ENCODE results near the gene SEZ6L2. TPM values are rescaled to one million over a fixed set of nuclear protein-coding genes. Genes with fewer than 3 reads are reported as not detected.
A peak's percentile ranks its signal among the peaks of the same experiment; 100 is the strongest.

Gene SEZ6L2
- total RNA-seq, 1 donor from 2014 or later: 69.6 TPM

- FAIRE-seq (no peak), DNase-seq (ENCODE audit: low read depth) (peak; percentile 77)
- no peaks in the 10 kb centered on the region for H3K27me3 Mint-ChIP-seq (ENCODE audit: low read depth, unreplicated experiment)
- Histone ChIP-seq H3K36me3 (ENCODE audit: insufficient read depth, low read length) (no peaks in the 10 kb centered on the region), H3K4me1 (ENCODE audit: insufficient read depth, low read length) (peaks cover 58% of the 10 kb centered on the region), H3K27me3 (ENCODE audit: insufficient read depth, low read length) (no peaks in the 10 kb centered on the region), H3K9ac (ENCODE audit: low read length) (peak overlapping the region; percentile 60), H3K4me2 (ENCODE audit: low read length) (peak overlapping the region; percentile 79), H3K4me3 (ENCODE audit: insufficient read depth, low read depth, low read length) (peak overlapping the region; percentile 37), H3K79me2 (ENCODE audit: insufficient read depth, low read length) (peaks cover 92% of the 10 kb centered on the region), H4K20me1 (ENCODE audit: insufficient read depth, low read length) (peaks cover 35% of the 10 kb centered on the region), H3K27ac (ENCODE audit: low read depth, low read length) (peak overlapping the region; percentile 89), H2AFZ (ENCODE audit: low read depth, low read length) (no peak overlapping the region), H3K9me3 (ENCODE audit: insufficient read depth, low read depth, low read length) (no peaks in the 10 kb centered on the region)
- TF ChIP-seq EZH2 (IDR thresholded peaks at IDR 0.05; ENCODE audit: insufficient read depth, low read length): no peak
- no peak for TF ChIP-seq CTCF (IDR thresholded peaks at IDR 0.05; ENCODE audit: insufficient read depth, low read depth, low read length)
- H3K9me3 Mint-ChIP-seq (ENCODE audit: unreplicated experiment): no peaks in the 10 kb centered on the region
- peak overlapping the region; percentile 92 for H3K27ac Mint-ChIP-seq (ENCODE audit: unreplicated experiment)
- peak overlapping the region; percentile 73 for H3K4me3 Mint-ChIP-seq (ENCODE audit: unreplicated experiment)
- no peaks in the 10 kb centered on the region for H3K36me3 Mint-ChIP-seq (ENCODE audit: low read depth, unreplicated experiment)
- H3K4me1 Mint-ChIP-seq (ENCODE audit: low read depth, unreplicated experiment): peaks cover 27% of the 10 kb centered on the region
Measured at GRCh38 chr16:29824589-29825144, 74.7 kb downstream of the SEZ6L2 start.

GRCh38 chr16:29821643-29822115, 77.7 kb downstream of the SEZ6L2 start:
- Histone ChIP-seq H4K20me1 (ENCODE audit: insufficient read depth, low read length) (peaks cover 21% of the 10 kb centered on the region), H3K79me2 (ENCODE audit: insufficient read depth, low read length) (peaks cover 95% of the 10 kb centered on the region), H3K9ac (ENCODE audit: low read length) (peak overlapping the region; percentile 79), H3K36me3 (ENCODE audit: insufficient read depth, low read length) (peaks cover 4% of the 10 kb centered on the region), H3K4me3 (ENCODE audit: insufficient read depth, low read depth, low read length) (peak overlapping the region; percentile 85), H3K4me2 (ENCODE audit: low read length) (peak overlapping the region; percentile 92), H2AFZ (ENCODE audit: low read depth, low read length) (no peak overlapping the region), H3K4me1 (ENCODE audit: insufficient read depth, low read length) (peaks cover 66% of the 10 kb centered on the region), H3K9me3 (ENCODE audit: insufficient read depth, low read depth, low read length) (no peaks in the 10 kb centered on the region), H3K27me3 (ENCODE audit: insufficient read depth, low read length) (no peaks in the 10 kb centered on the region), H3K27ac (ENCODE audit: low read depth, low read length) (peak overlapping the region; percentile 86)
- DNase-seq (ENCODE audit: low read depth) (peak; percentile 85), FAIRE-seq (peak; percentile 41)
- Mint-ChIP-seq H3K27ac (ENCODE audit: unreplicated experiment) (peak overlapping the region; percentile 50), H3K36me3 (ENCODE audit: low read depth, unreplicated experiment) (peaks cover 8% of the 10 kb centered on the region), H3K4me3 (ENCODE audit: unreplicated experiment) (peak overlapping the region; percentile 87), H3K9me3 (ENCODE audit: unreplicated experiment) (no peaks in the 10 kb centered on the region), H3K27me3 (ENCODE audit: low read depth, unreplicated experiment) (no peaks in the 10 kb centered on the region), H3K4me1 (ENCODE audit: low read depth, unreplicated experiment) (peaks cover 34% of the 10 kb centered on the region)
- TF ChIP-seq CTCF (IDR thresholded peaks at IDR 0.05; ENCODE audit: insufficient read depth, low read depth, low read length) (no peak), EZH2 (IDR thresholded peaks at IDR 0.05; ENCODE audit: insufficient read depth, low read length) (no peak)

Other genes starting within 250 kb of the SEZ6L2 start
- 0.07 TPM in 1 of 2 replicates, not detected in the other for gene SPN, start 236.3 kb downstream of the SEZ6L2 start, total RNA-seq
- 85.9 and 98.1 TPM in 2 replicates for gene QPRT, start 220.4 kb downstream of the SEZ6L2 start, total RNA-seq
- not detected in 2 replicates for gene C16orf54, start 153.6 kb downstream of the SEZ6L2 start, total RNA-seq
- gene ZG16, start 121.3 kb downstream of the SEZ6L2 start, total RNA-seq: not detected in 2 replicates
- 12.5 and 14.3 TPM in 2 replicates for gene KIF22, start 108.8 kb downstream of the SEZ6L2 start, total RNA-seq
- 216 and 247 TPM in 2 replicates for gene MAZ, start 93.0 kb downstream of the SEZ6L2 start, total RNA-seq
- 6.2 and 6.7 TPM in 2 replicates for gene PRRT2, start 87.4 kb downstream of the SEZ6L2 start, total RNA-seq
- 20.1 and 20.8 TPM in 2 replicates for gene PAGR1, start 83.4 kb downstream of the SEZ6L2 start, total RNA-seq
- 38.7 and 40.1 TPM in 2 replicates for gene MVP, start 79.1 kb downstream of the SEZ6L2 start, total RNA-seq
- 88.1 and 92.0 TPM in 2 replicates for gene CDIPT, start 36.3 kb downstream of the SEZ6L2 start, total RNA-seq
- 43.3 and 44.8 TPM in 2 replicates for gene ASPHD1, start 938 bp upstream of the SEZ6L2 start, total RNA-seq
- gene KCTD13, start 26.7 kb upstream of the SEZ6L2 start, total RNA-seq: 25.1 and 27.1 TPM in 2 replicates
- gene TMEM219, start 62.5 kb upstream of the SEZ6L2 start, total RNA-seq: 96.6 and 104 TPM in 2 replicates
- 55.2 and 55.9 TPM in 2 replicates for gene TAOK2, start 74.3 kb upstream of the SEZ6L2 start, total RNA-seq
- 4.3 and 5.0 TPM in 2 replicates for gene HIRIP3, start 96.1 kb upstream of the SEZ6L2 start, total RNA-seq
- gene INO80E, start 96.7 kb upstream of the SEZ6L2 start, total RNA-seq: 58.5 and 64.8 TPM in 2 replicates
- gene DOC2A, start 111.5 kb upstream of the SEZ6L2 start, total RNA-seq: 0.50 and 0.89 TPM in 2 replicates
- gene C16orf92, start 123.6 kb upstream of the SEZ6L2 start, total RNA-seq: not detected in 2 replicates
- 1.4 and 1.9 TPM in 2 replicates for gene TLCD3B, start 131.7 kb upstream of the SEZ6L2 start, total RNA-seq
- gene ALDOA, start 166.2 kb upstream of the SEZ6L2 start, total RNA-seq: 1,795 and 1,830 TPM in 2 replicates
- gene PPP4C, start 176.4 kb upstream of the SEZ6L2 start, total RNA-seq: 140 TPM in 2 replicates
- gene TBX6, start 192.4 kb upstream of the SEZ6L2 start, total RNA-seq: 0.22 and 0.27 TPM in 2 replicates
- gene YPEL3, start 196.7 kb upstream of the SEZ6L2 start, total RNA-seq: 20.5 and 25.2 TPM in 2 replicates
- 1.8 and 3.6 TPM in 2 replicates for gene GDPD3, start 214.0 kb upstream of the SEZ6L2 start, total RNA-seq
- gene MAPK3, start 223.7 kb upstream of the SEZ6L2 start, total RNA-seq: 28.7 and 35.1 TPM in 2 replicates